ENCODE measurements around the gene NXF1.

NXF1 gene

GRCh38 chr11:62805076-62805892 is at the start of gene NXF1:
Gene NXF1 (minus strand): TSS chr11:62805440. CDS start chr11:62805356, 84 bp downstream.
- H3K36me3 ChIP-seq (ENCODE audit: control insufficient read depth, insufficient read depth, low read length), result peaks cover 15% of the 10 kb centered on the region
- no peak for TF ChIP-seq CTCF (IDR thresholded peaks at IDR 0.05; ENCODE audit: insufficient read depth, low read length, poor library complexity, severe bottlenecking)
- peak within 1 kb of the TSS; percentile 78 for H3K4me3 ChIP-seq (replicated peaks; ENCODE audit: low read depth, low read length)
- DNase-seq (ENCODE audit: extremely low read depth, insufficient read length), result peak; percentile 98
- H3K27me3 ChIP-seq (replicated peaks; ENCODE audit: control insufficient read depth, insufficient read depth, low read length), result no peaks in the 10 kb centered on the region

GRCh38 chr11:62854013-62854824 is 49.0 kb upstream of the NXF1 start:
- no peak for TF ChIP-seq CTCF (IDR thresholded peaks at IDR 0.05; ENCODE audit: insufficient read depth, low read length, poor library complexity, severe bottlenecking)
- peaks cover 21% of the 10 kb centered on the region for H3K36me3 ChIP-seq (ENCODE audit: control insufficient read depth, insufficient read depth, low read length)

GRCh38 chr11:62853279-62853965 is 48.2 kb upstream of the NXF1 start:
- no peak for DNase-seq (ENCODE audit: extremely low read depth, insufficient read length)
- TF ChIP-seq CTCF (IDR thresholded peaks at IDR 0.05; ENCODE audit: insufficient read depth, low read length, poor library complexity, severe bottlenecking), result no peak
- H3K27me3 ChIP-seq (replicated peaks; ENCODE audit: control insufficient read depth, insufficient read depth, low read length), result no peaks in the 10 kb centered on the region
- peak overlapping the region; percentile 87 for H3K4me3 ChIP-seq (replicated peaks; ENCODE audit: low read depth, low read length)
- peaks cover 21% of the 10 kb centered on the region for H3K36me3 ChIP-seq (ENCODE audit: control insufficient read depth, insufficient read depth, low read length)

More at GRCh38 chr11:62854013-62854824, 49.0 kb upstream of the NXF1 start:
- Histone ChIP-seq H3K27me3 (replicated peaks; ENCODE audit: control insufficient read depth, insufficient read depth, low read length) (no peaks in the 10 kb centered on the region), H3K4me3 (replicated peaks; ENCODE audit: low read depth, low read length) (peak overlapping the region; percentile 87)
- DNase-seq (ENCODE audit: extremely low read depth, insufficient read length), result no peak

GRCh38 chr11:62852523-62853188 is 47.4 kb upstream of the NXF1 start:
- no peak for TF ChIP-seq CTCF (IDR thresholded peaks at IDR 0.05; ENCODE audit: insufficient read depth, low read length, poor library complexity, severe bottlenecking)
- Histone ChIP-seq H3K27me3 (replicated peaks; ENCODE audit: control insufficient read depth, insufficient read depth, low read length) (no peaks in the 10 kb centered on the region), H3K36me3 (ENCODE audit: control insufficient read depth, insufficient read depth, low read length) (peaks cover 21% of the 10 kb centered on the region), H3K4me3 (replicated peaks; ENCODE audit: low read depth, low read length) (peak overlapping the region; percentile 87)
- no peak for DNase-seq (ENCODE audit: extremely low read depth, insufficient read length)

GRCh38 chr11:62851807-62852522 is 46.7 kb upstream of the NXF1 start:
- no peak for DNase-seq (ENCODE audit: extremely low read depth, insufficient read length)
- Histone ChIP-seq H3K36me3 (ENCODE audit: control insufficient read depth, insufficient read depth, low read length) (peaks cover 21% of the 10 kb centered on the region), H3K27me3 (replicated peaks; ENCODE audit: control insufficient read depth, insufficient read depth, low read length) (no peaks in the 10 kb centered on the region), H3K4me3 (replicated peaks; ENCODE audit: low read depth, low read length) (0 out of 2 replicates have a peak overlapping the region, but pooled peaks have one; percentile 5)
- no peak for TF ChIP-seq CTCF (IDR thresholded peaks at IDR 0.05; ENCODE audit: insufficient read depth, low read length, poor library complexity, severe bottlenecking)

All from GM06990 (cell line).